Ovary (tissue), 9 donors: Measurements from ENCODE around the gene DGKG. TPM values are rescaled to one million over a fixed set of nuclear protein-coding genes. Genes with fewer than 3 reads are reported as not detected.

Experiments used
- DNase-seq, 5 donors: peaks; one replicate each; pipeline ENCODE4 v3.0.0-alpha.2; 2019 to 2020
- H3K27ac ChIP-seq, 2 donors: fragments of 200-600 bp; one replicate each; pipeline versions ENCODE4 v1.5.1 to v1.8.0; 2019 to 2022
- H3K27me3 ChIP-seq: fragments of 200-600 bp; one replicate; pipeline ENCODE4 v1.8.0; 2022
- H3K36me3 ChIP-seq: fragments of 200-600 bp; sonication (generic); one replicate; pipeline ENCODE4 v1.5.1; 2019
- H3K4me1 ChIP-seq: one replicate; pipeline ENCODE4 v1.8.1; 2013; ENCODE audit warnings: mild to moderate bottlenecking, moderate library complexity; ENCODE audit not compliant: insufficient read depth
- H3K4me3 ChIP-seq: fragments of 200-600 bp; sonication (generic); one replicate; pipeline ENCODE4 v1.5.1; 2017
- H3K9me3 ChIP-seq, 2 donors: fragments of 200-600 bp in 1 of 2; sonication (generic) in 1 of 2; one replicate each; pipeline versions ENCODE4 v1.5.1 to v1.8.1; 2013 to 2019; ENCODE audit warnings: mild to moderate bottlenecking in 1 of 2, moderate library complexity in 1 of 2
- CTCF ChIP-seq, 3 donors: fragments of 450-650 bp in 2 of 3; fragments of 200-600 bp in 1 of 3; IDR thresholded peaks; one replicate each; pipeline versions ENCODE4 v1.5.1 to v1.8.0; 2016 to 2022; ENCODE audit warnings: antibody characterized with exemption in 3 of 3, mild to moderate bottlenecking in 1 of 3
- EP300 ChIP-seq: sonication (generic); formaldehyde crosslinking; IDR thresholded peaks from one replicate; pipeline ENCODE4 v1.6.1; 2017; ENCODE audit warnings: antibody characterized with exemption
- POLR2A ChIP-seq: fragments of 450-650 bp; IDR thresholded peaks from one replicate; pipeline ENCODE4 v1.6.1; 2017; ENCODE audit warnings: antibody characterized with exemption, mild to moderate bottlenecking, moderate library complexity
- WGBS, 3 donors: extraction: QIAGEN DNeasy Blood & Tissue Kit in 1 of 3; methylation state at CpG; one replicate each; pipeline versions ENCODE4 v1.1.5 to v1.1.7; 2013 to 2017; 5-methylcytosine and 5-hydroxymethylcytosine counted together
- intact Hi-C, 4 donors: fragments of 100-400 bp; cut with DNase I; formaldehyde crosslinking; loops; one replicate each; pipeline versions ENCODE4 v1.11.0 to v1.15.1; 2022 to 2023
- polyA plus RNA-seq, 2 donors: library from polyadenylated mRNA; stranded (reverse); fragments of 200-250 nt in 1 of 2; fragments of 350-450 nt in 1 of 2; fragmentation: Illumina TruSeq in 1 of 2; extraction: RNeasy Lipid Tissue Mini Kit (QIAGEN cat#74804) in 1 of 2; gene quantifications; one replicate each; pipeline ENCODE4 v1.2.3, GENCODE V29; 2013 to 2014
- total RNA-seq, 7 donors: library from RNA; depleted of rRNA in 2 of 7; stranded (reverse); fragments of >200 nt in 2 of 7; fragmentation: NEBNext Ultra II Directional in 3 of 7; extraction: Animal tissue kit (Norgen Biotek cat#: 25700) in 3 of 7; gene quantifications; one replicate each; pipeline versions ENCODE4 v1.1.0 to v1.2.4, GENCODE V29; 2016 to 2023
- donor health status: DM: no; HTN: no; CAD: no; lungs with moderate emphysema.
- donor health status: DM: no; HTN: no; CAD: no.
- donor health status: Bipolar disorder and iron deficiency.
- donor health status: DM: yes; HTN: yes; CAD: no.
- donor health status: DM: no; HTN: no; CAD: no.
- donor health status: DM: yes; HTN: yes; CAD: no.

DGKG gene
- total and polyA plus RNA-seq, 9 donors: 1.0 to 7.0 (median 4.1) TPM

GRCh38 chr3:186383026-186383993 is 21.3 kb upstream of the DGKG start:
- Histone ChIP-seq H3K36me3 (no peaks in the 10 kb centered on the region), H3K27ac (no peak overlapping the region), H3K9me3 (no peaks in the 10 kb centered on the region), H3K4me3 (no peak overlapping the region), H3K4me1 (no peaks in the 10 kb centered on the region), H3K27me3 (no peaks in the 10 kb centered on the region)
- intact Hi-C loops: no loop called here
- WGBS, 3 donors: 68 to 70% (median 69%) methylated on average over 18 of the region's 18 CpGs
- no peak for TF ChIP-seq CTCF (IDR thresholded peaks at IDR 0.05)
- no peak for TF ChIP-seq POLR2A
- TF ChIP-seq EP300: no peak
- no peak for DNase-seq

- no peaks in the 10 kb centered on the region for H3K27me3 ChIP-seq
- no peak overlapping the region for H3K27ac ChIP-seq
- no peak for TF ChIP-seq EP300
- no peak for TF ChIP-seq CTCF (IDR thresholded peaks at IDR 0.05)
- TF ChIP-seq POLR2A: no peak
- 50 to 75% (median 67%) methylated on average over 6 of the region's 6 CpGs for WGBS, 3 donors
- intact Hi-C loops: no loop called here
- H3K4me3 ChIP-seq: no peak overlapping the region
- H3K9me3 ChIP-seq: no peaks in the 10 kb centered on the region
- H3K36me3 ChIP-seq: no peaks in the 10 kb centered on the region
- H3K4me1 ChIP-seq: no peaks in the 10 kb centered on the region
- DNase-seq: no peak
Observed at GRCh38 chr3:186382217-186382885, 20.3 kb upstream of the DGKG start.

GRCh38 chr3:186381424-186382216 is 19.6 kb upstream of the DGKG start:
- Histone ChIP-seq H3K4me3 (no peak overlapping the region), H3K36me3 (no peaks in the 10 kb centered on the region), H3K27me3 (no peaks in the 10 kb centered on the region), H3K9me3 (no peaks in the 10 kb centered on the region), H3K4me1 (no peaks in the 10 kb centered on the region), H3K27ac (no peak overlapping the region)
- no peak for DNase-seq
- WGBS, 3 donors: 44 to 54% (median 53%) methylated on average over 10 of the region's 10 CpGs
- TF ChIP-seq POLR2A: no peak
- TF ChIP-seq EP300: no peak
- TF ChIP-seq CTCF (IDR thresholded peaks at IDR 0.05): no peak
- intact Hi-C loops: no loop called here
